Measurements from ENCODE around the gene ZBTB24.

- TF ChIP-seq CTCF (conservative IDR thresholded peaks at IDR 0.05 in 1 of 2, IDR thresholded peaks at IDR 0.05 in 1 of 2; ENCODE audit: low read depth in 1 of 2, low read length in 2 of 2): no peak
- TF ChIP-seq EZH2 (IDR thresholded peaks at IDR 0.05; ENCODE audit: low read length, missing control alignments): no peak
Observed at GRCh38 chr6:109447087-109447486, 35.9 kb downstream of the ZBTB24 start.
